NCI-H2196 (cell line): ENCODE measurements around the gene LRFN4.

Experiments used
- DNase-seq: peaks from one replicate; lab custom pipeline; 2025; ENCODE audit not compliant: unreplicated experiment; lab: John Stamatoyannopoulos, UW

Gene LRFN4

DNA sequence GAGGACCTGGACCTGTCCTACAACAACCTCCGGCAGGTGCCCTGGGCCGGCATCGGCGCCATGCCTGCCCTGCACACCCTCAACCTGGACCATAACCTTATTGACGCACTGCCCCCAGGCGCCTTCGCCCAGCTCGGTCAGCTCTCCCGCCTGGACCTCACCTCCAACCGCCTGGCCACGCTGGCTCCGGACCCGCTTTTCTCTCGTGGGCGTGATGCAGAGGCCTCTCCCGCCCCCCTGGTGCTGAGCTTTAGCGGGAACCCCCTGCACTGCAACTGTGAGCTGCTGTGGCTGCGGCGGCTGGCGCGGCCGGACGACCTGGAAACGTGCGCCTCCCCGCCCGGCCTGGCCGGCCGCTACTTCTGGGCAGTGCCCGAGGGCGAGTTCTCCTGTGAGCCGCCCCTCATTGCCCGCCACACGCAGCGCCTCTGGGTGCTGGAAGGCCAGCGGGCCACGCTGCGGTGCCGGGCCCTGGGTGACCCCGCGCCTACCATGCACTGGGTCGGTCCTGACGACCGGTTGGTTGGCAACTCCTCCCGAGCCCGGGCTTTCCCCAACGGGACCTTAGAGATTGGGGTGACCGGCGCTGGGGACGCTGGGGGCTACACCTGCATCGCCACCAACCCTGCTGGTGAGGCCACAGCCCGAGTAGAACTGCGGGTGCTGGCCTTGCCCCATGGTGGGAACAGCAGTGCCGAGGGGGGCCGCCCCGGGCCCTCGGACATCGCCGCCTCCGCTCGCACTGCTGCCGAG is 1.5 kb downstream of the LRFN4 start:
- no peak for DNase-seq

GRCh38 chr11:66858939-66859685 is 2.2 kb downstream of the LRFN4 start:
- no peak for DNase-seq

- no peak for DNase-seq
Measured at GRCh38 chr11:66859686-66860448, 3.0 kb downstream of the LRFN4 start.

DNA sequence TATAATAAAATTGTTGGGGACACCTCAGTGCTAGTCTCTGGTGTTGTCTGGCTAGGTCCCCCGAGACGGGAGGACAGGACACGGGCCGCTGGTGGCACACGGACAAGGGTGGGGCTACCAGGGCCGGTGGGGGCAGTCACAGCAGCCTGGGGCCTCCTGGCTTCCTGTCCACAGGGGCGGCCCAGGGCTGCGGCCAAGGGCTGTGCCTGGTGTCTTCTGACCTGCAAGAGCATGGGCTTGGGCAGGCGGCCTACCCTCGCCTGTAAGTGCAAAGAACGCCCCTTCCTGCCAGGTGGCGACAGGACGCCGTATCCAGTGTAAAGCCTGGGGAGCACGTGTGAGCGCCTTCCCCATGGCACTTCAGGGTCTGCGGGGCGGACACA is 3.6 kb downstream of the LRFN4 start:
- no peak for DNase-seq

DNA sequence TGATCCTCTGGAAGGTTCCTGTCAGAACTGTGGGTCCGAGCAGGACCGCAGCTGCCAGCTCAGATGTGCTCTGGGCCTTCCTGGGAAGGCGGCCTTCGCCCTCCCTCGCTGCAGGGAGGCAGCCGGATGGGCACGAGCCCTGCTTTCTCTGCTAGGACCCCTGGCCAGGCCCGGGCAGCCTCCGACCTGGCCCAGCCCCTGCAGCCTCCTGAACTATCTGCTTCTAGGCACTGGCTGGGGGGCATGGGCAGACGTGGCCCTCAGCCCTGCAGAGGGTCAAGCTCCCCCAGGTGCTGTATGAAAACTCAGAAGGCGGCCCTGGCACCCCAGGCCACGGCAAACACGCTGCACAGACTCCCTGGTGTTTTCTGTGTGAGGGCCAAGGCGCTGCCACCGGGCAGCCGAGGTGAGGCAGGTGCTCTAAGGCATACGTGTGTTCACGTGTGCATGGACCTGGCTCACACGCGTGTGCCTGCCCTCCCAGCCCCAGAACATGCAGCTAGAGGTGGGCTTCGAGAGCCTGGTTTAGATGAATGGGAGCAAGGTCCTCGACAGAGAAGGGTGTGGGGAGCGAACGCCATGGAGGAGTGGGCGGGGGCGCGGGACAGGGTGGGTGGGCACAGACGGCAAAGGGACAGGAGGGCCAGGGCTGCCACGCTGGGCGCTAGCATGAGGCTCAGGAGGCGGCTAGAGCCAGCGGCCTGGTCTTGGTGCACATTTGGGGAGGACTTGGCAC is 4.3 kb downstream of the LRFN4 start:
- no peak for DNase-seq

DNA sequence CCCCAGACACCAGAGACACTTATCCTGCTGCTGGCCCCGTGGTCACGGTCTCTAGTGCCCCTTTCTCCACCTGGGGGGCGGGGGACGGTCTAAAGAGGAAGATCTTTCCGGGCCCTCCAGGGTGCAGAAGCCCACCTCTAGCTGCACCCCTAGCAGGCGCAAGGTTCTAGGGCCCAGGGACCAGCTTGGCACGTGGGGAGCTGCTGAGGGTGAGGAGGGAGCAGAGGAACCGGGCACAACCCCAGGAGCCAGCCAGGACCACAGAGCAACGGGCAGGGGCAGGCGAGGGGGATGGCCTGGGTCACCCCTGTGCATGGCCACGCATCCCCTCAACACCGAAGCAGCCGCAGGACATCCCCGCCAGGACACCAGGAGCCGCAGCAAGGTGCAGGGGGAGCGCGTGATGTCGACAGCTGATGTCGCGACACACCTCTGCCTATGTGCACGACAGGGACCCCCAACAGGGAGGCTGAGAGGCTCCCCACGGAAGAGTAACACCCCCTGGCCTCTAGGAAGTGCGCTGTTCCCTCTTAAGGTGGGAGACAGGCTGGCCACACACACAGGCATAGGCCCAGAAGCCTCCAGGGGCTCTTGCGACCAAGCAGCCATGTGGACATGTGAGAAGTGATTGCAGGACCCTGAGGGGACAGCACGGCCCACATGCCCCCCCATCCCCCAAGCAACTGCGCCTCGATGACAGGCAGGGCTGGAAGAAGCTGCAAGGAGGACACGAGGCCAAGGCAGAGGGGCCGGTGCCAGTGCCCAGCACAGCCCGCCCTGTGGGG is 5.1 kb downstream of the LRFN4 start:
- no peak for DNase-seq

GRCh38 chr11:66862559-66863037 is 5.7 kb downstream of the LRFN4 start:
- no peak for DNase-seq

DNA sequence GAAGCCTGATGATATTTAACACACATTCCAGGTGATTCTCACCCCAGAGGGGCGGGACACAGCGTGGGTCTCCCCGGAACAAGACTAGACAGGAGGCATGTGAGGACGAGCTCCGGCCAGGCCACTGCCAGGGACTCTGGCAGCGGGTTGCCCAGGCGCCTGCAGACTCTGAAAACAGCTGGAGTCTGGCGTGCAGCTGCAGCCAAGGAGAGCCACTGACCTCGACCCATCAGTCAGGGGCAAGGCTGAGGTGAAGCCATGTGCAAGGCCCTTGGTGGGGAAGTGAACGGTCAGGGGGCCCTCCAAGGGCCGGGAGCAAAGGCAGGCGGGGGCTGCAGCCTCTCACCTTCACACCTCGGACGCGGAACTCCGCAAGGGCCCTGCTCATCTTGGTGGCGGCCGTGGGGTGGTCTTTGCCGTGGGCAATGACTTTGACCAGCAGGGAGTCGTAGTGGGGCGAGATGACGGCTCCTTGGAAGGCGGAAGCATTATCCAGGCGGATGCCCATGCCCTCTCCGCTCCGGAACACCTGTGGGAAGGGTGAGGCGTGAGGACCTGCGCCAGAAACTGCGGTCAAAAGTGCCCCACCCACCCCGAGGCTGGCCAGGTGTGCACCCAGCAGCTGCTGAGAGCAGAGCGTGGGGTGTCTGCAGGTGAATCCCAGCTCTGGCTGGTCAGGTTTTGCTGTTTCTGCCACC is 6.7 kb downstream of the LRFN4 start:
- DNase-seq = no peak

DNA sequence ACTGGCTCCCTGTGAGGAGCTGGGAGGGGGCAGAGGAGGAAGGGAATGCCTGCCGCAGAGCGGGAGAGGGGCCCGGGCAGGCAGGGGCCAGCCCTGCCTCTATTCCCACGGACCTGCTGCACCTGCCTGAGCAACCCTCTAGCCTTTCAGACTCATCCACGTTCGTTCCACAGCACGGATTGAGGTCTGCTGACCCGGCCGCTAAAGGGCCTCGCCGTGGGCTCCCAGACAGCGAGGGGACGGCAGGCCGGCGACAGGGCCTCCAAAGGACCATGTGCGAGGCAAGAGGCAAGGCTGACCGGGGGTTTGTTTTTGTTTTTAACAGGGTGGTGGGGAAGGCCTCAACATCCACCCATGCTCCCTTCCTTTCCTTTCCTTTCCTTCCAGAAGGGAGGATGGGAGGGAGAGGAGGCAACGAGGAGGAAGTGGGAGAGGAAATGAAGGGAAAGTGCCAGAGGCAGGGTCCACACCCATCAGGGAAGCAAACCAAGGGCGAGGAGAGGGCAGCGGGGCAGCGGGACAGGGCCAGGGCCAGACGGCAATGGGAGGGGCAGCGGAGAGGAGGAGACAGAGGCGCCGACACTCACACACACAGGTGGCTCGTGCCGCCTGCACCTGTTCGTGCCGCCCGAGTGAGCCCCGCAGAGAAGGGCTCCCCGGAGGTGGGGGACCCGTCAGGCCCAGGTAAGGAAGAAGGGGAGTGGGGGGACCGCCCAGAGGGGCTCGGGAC is 7.5 kb downstream of the LRFN4 start:
- DNase-seq = no peak

DNA sequence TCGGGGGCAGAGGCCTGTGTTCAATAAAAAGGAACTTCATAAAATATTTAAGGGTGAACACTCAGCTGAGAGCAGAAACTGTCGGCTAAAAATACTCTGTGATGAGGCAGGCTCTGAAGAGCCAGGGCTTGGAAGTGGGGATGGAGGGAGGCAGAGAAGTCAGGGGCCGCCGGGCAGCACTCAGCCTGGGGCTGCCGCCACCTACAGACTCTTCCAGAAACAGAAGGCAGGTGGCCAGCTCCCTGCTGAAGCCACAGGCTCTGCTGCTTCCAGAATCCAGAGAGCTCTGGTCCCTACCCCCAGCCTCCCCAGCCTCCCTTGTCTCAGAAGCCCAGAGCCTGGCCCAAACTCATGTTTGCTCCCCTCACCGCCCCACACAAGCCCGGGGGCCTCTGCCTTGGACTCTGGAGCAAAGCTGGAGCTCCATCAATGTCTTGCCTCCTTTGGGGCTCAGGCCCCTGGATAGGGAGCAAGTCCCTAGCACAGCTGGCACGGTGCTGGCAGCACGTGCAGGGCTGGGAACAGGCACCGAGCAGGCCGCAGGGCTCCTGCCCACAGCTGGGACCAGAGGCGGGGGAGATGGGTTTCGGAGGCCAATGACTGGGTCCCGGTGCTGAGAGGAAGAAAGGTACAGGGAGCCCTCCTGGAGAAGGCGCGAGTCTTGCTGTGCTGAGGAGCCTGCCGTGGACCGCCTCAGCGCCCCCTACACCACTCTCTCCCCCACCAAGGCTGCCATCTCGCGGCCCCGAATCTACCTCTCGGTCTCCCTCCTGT is 8.2 kb downstream of the LRFN4 start:
- DNase-seq = no peak

- no peak for DNase-seq
Measured at GRCh38 chr11:66866007-66866406, 9.1 kb downstream of the LRFN4 start.

- DNase-seq = no peak
Measured at GRCh38 chr11:66866511-66866986, 9.7 kb downstream of the LRFN4 start.

- no peak for DNase-seq
Measured at GRCh38 chr11:66867425-66868040, 10.7 kb downstream of the LRFN4 start.

GRCh38 chr11:66868082-66868725 is 11.3 kb downstream of the LRFN4 start:
- DNase-seq = no peak

- DNase-seq = peak; percentile 42
Measured at GRCh38 chr11:66868726-66869566, 12.1 kb downstream of the LRFN4 start.

DNA sequence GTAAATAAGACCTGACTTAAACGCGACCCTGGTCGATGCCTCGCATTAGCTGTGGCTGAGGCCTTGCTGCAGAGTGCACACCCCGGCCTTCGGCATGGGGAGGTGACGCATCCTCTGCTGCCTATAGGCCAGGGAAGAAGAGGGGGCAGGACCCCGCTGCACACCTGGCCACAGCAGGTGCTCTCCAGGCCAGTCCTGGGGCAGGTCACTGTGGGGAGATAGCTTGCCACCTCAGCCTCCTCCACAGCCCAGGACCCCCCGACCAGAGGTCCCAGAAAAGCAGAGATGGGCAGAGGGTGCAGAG is 12.7 kb downstream of the LRFN4 start:
- no peak for DNase-seq
